Lower leg skin (tissue), 4 donors: ENCODE results near the gene ZFAND3. TPM values are rescaled to one million over a fixed set of nuclear protein-coding genes. Genes with fewer than 3 reads are reported as not detected.

ENCODE experiments used
- DNase-seq, 2 donors: peaks; one replicate each; pipeline ENCODE4 v3.0.0-alpha.2; 2019; ENCODE audit warnings: low spot score in 2 of 2
- H3K4me3 ChIP-seq: fragments of 200-600 bp; sonication (generic); 2 replicates; pipeline ENCODE4 v1.5.1; 2017; ENCODE audit warnings: mild to moderate bottlenecking, low read depth; ENCODE audit not compliant: poor library complexity, severe bottlenecking
- CTCF ChIP-seq, 3 donors: fragments of 450-650 bp; IDR thresholded peaks; one replicate each; pipeline ENCODE4 v1.5.1; 2016; ENCODE audit warnings: antibody characterized with exemption in 3 of 3, mild to moderate bottlenecking in 3 of 3, moderate library complexity in 2 of 3
- POLR2A ChIP-seq, 2 donors: fragments of 450-650 bp; IDR thresholded peaks; one replicate each; pipeline ENCODE4 v1.6.1; 2016 to 2017; ENCODE audit warnings: antibody characterized with exemption in 2 of 2, mild to moderate bottlenecking in 1 of 2, moderate library complexity in 1 of 2
- WGBS, 2 donors: methylation state at CpG; one replicate each; pipeline ENCODE4 v1.1.5; 2018; 5-methylcytosine and 5-hydroxymethylcytosine counted together
- intact Hi-C: fragments of 100-400 bp; cut with DNase I; formaldehyde crosslinking; loops from one replicate; pipeline ENCODE4 v1.15.0; 2023; ENCODE audit warnings: low total_unique reads
- total RNA-seq, 4 donors: library from RNA; depleted of rRNA; stranded (reverse); fragments of >200 nt; gene quantifications; one replicate each; pipeline ENCODE4 v1.1.0, GENCODE V29; 2016

ZFAND3 gene
- total RNA-seq, 4 donors from 2014 or later, result 26.3 to 40.8 (median 30.3) TPM

- TF ChIP-seq CTCF (IDR thresholded peaks at IDR 0.05) (no peak), POLR2A (IDR thresholded peaks at IDR 0.05) (no peak)
- DNase-seq, result peak in 1 of 2 donors; percentile 78
- 79 to 81% methylated on average over 8 of the region's 8 CpGs for WGBS, 2 donors
- no peak overlapping the region for H3K4me3 ChIP-seq
- intact Hi-C loops, result no loop called here
Observed at GRCh38 chr6:38154731-38155130, 335.2 kb downstream of the ZFAND3 start.

- no peak for DNase-seq
- no peak overlapping the region for H3K4me3 ChIP-seq
- intact Hi-C loops, result no loop called here
- TF ChIP-seq CTCF (IDR thresholded peaks at IDR 0.05), result no peak
- no peak for TF ChIP-seq POLR2A (IDR thresholded peaks at IDR 0.05)
- 79 to 85% methylated on average over 9 of the region's 9 CpGs for WGBS, 2 donors
Observed at GRCh38 chr6:38155144-38155543, 335.6 kb downstream of the ZFAND3 start.

DNA sequence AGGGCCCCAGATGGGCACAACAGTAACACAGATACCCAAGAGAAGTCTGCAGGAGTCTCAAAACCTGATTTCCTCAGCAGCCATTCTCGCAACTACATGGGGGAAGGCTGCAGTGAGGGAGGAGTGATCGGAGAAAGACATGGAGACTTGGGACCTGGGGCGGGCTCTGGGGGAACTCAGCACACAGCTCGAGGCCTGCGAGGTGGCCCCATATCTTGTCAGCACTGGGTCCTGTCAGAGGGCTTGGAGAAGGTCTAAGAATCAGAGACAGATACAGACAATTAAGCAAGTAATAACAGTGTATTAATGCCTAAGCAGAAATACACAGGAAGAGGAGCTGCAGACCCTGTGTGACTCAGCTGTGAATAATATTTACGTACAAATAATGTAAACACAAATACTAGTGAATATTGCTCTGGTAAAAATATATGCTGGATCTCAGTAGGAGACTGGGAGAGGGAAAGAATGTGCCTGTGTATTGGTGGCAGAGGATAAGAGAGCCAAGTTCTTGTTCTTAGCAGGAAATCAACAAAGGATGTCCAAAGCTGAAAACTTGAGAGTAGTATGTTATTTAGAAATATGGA lies 336.2 kb downstream of the ZFAND3 start:
- intact Hi-C loops, result no loop called here
- no peak for TF ChIP-seq POLR2A (IDR thresholded peaks at IDR 0.05)
- no peak for TF ChIP-seq CTCF (IDR thresholded peaks at IDR 0.05)
- no peak for DNase-seq
- WGBS, 2 donors, result 91 to 96% methylated on average over 6 of the region's 6 CpGs
- no peak overlapping the region for H3K4me3 ChIP-seq

DNA sequence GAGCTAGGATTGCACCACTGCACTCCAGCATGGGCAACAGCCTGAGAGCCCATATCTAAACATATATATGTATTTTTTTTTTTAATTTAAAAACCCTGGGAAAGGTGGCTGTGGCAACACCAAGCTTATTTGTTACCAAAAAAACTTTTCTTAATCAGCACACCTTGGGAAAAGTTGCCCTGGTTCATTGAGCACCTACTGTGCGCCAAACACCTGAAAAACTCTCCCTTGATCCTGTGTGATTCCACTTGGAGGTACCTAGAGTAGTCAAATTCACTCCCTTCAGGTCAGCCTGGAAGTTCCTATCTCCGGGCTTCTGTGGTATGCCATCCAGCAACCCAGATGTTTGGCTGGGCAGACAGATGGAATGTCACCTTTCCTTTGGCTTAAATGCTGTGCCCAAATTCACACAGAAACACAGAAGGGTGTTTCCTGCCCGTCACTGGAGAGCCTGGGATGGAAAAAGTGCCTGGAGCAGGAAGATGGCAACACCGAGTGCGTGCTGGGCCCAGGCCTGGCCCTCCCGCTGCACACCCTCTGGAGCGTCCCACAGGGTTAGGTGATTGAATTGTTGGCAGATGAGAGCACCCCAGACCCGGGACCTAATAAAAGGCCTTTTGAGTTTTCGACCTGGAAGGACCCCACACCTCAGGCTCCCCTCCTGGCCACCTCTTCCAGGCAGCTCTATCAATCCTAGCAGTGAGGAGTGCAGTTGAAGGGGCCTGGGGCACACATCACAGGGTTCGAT lies 337.5 kb downstream of the ZFAND3 start:
- H3K4me3 ChIP-seq, result no peak overlapping the region
- intact Hi-C loops, result no loop called here
- TF ChIP-seq CTCF (IDR thresholded peaks at IDR 0.05) (no peak), POLR2A (IDR thresholded peaks at IDR 0.05) (no peak)
- DNase-seq, result no peak
- WGBS, 2 donors, result 92 to 93% methylated on average over 10 of the region's 10 CpGs

GRCh38 chr6:38157905-38158304 lies 338.4 kb downstream of the ZFAND3 start:
- no peak overlapping the region for H3K4me3 ChIP-seq
- no peak for TF ChIP-seq CTCF (IDR thresholded peaks at IDR 0.05)
- no peak for TF ChIP-seq POLR2A (IDR thresholded peaks at IDR 0.05)
- 93 to 95% methylated on average over 11 of the region's 11 CpGs for WGBS, 2 donors
- intact Hi-C loops, result no loop called here
- DNase-seq, result no peak
